ENCODE measurements around the gene MAP2K3. TPM values are rescaled to one million over a fixed set of nuclear protein-coding genes. Genes with fewer than 3 reads are reported as not detected.

Gene MAP2K3
- polyA plus RNA-seq, 1 donor from 2014 or later = 5.3 TPM

GRCh38 chr17:21288571-21289017, 4.1 kb downstream of the MAP2K3 start:
- Histone ChIP-seq H3F3A (ENCODE audit: insufficient read depth, low read length, poor library complexity, severe bottlenecking) (no peaks in the 10 kb centered on the region), H3K36me3 (ENCODE audit: insufficient read depth, low read length) (no peaks in the 10 kb centered on the region), H3K4me3 (ENCODE audit: low read length) (no peak overlapping the region), H3K9me2 (ENCODE audit: insufficient read depth, low read length) (no peaks in the 10 kb centered on the region), H3K79me2 (replicated peaks; ENCODE audit: insufficient read depth, low read length) (peaks cover 26% of the 10 kb centered on the region), H3K27me3 (ENCODE audit: insufficient read depth, low read depth, low read length) (no peaks in the 10 kb centered on the region), H3K9ac (ENCODE audit: low read length) (no peak overlapping the region), H3K27ac (ENCODE audit: low read length) (no peak overlapping the region), H3K9me3 (ENCODE audit: low read length) (no peaks in the 10 kb centered on the region), H3K4me2 (ENCODE audit: low read length) (no peak overlapping the region), H2AFZ (ENCODE audit: low read depth, low read length) (no peak overlapping the region), H4K20me1 (ENCODE audit: insufficient read depth) (no peaks in the 10 kb centered on the region)
- no peak for TF ChIP-seq EP300 (conservative IDR thresholded peaks at IDR 0.05; ENCODE audit: poor library complexity, severe bottlenecking)
- no peak for TF ChIP-seq TAF1 (IDR thresholded peaks at IDR 0.05; ENCODE audit: low read depth)
- TF ChIP-seq REST (IDR thresholded peaks at IDR 0.05; ENCODE audit: borderline replicate concordance) = no peak
- TF ChIP-seq CTCF (IDR thresholded peaks at IDR 0.05; ENCODE audit: poor library complexity, severe bottlenecking) = no peak
- no peak for TF ChIP-seq POLR2AphosphoS5 (IDR thresholded peaks at IDR 0.05)
- no peak for TF ChIP-seq EZH2 (IDR thresholded peaks at IDR 0.05; ENCODE audit: borderline replicate concordance, insufficient read depth, low read length, poor library complexity, severe bottlenecking)
- TF ChIP-seq SMC3 (conservative IDR thresholded peaks at IDR 0.05; ENCODE audit: poor library complexity) = no peak
- TF ChIP-seq MXI1 (conservative IDR thresholded peaks at IDR 0.05; ENCODE audit: poor library complexity, severe bottlenecking) = no peak
- TF ChIP-seq RAD21 (conservative IDR thresholded peaks at IDR 0.05) = no peak

GRCh38 chr17:21289175-21289901, 4.8 kb downstream of the MAP2K3 start:
- Histone ChIP-seq H3K79me2 (replicated peaks; ENCODE audit: insufficient read depth, low read length) (peaks cover 26% of the 10 kb centered on the region), H3K27me3 (ENCODE audit: insufficient read depth, low read depth, low read length) (no peaks in the 10 kb centered on the region), H3K9me2 (ENCODE audit: insufficient read depth, low read length) (no peaks in the 10 kb centered on the region), H3K36me3 (ENCODE audit: insufficient read depth, low read length) (no peaks in the 10 kb centered on the region), H3K9ac (ENCODE audit: low read length) (no peak overlapping the region), H3F3A (ENCODE audit: insufficient read depth, low read length, poor library complexity, severe bottlenecking) (no peaks in the 10 kb centered on the region), H2AFZ (ENCODE audit: low read depth, low read length) (no peak overlapping the region), H3K27ac (ENCODE audit: low read length) (no peak overlapping the region), H4K20me1 (ENCODE audit: insufficient read depth) (no peaks in the 10 kb centered on the region), H3K4me2 (ENCODE audit: low read length) (no peak overlapping the region), H3K9me3 (ENCODE audit: low read length) (no peaks in the 10 kb centered on the region), H3K4me3 (ENCODE audit: low read length) (no peak overlapping the region)
- TF ChIP-seq EP300 (conservative IDR thresholded peaks at IDR 0.05; ENCODE audit: poor library complexity, severe bottlenecking) (no peak), MXI1 (conservative IDR thresholded peaks at IDR 0.05; ENCODE audit: poor library complexity, severe bottlenecking) (no peak), SMC3 (conservative IDR thresholded peaks at IDR 0.05; ENCODE audit: poor library complexity) (no peak), TAF1 (IDR thresholded peaks at IDR 0.05; ENCODE audit: low read depth) (no peak), CTCF (IDR thresholded peaks at IDR 0.05; ENCODE audit: poor library complexity, severe bottlenecking) (no peak), REST (IDR thresholded peaks at IDR 0.05; ENCODE audit: borderline replicate concordance) (no peak), RAD21 (conservative IDR thresholded peaks at IDR 0.05) (no peak), POLR2AphosphoS5 (IDR thresholded peaks at IDR 0.05) (no peak), EZH2 (IDR thresholded peaks at IDR 0.05; ENCODE audit: borderline replicate concordance, insufficient read depth, low read length, poor library complexity, severe bottlenecking) (no peak)

Measured in neural cell (in vitro differentiated cells).